GM18498 (cell line): ENCODE data around the gene KRT14.
"Not testable (repeated sequence)": the region's sequence is repeated elsewhere in the genome, so short reads cannot be mapped to it uniquely, and the experiment has no call there.

Source experiments
- ATAC-seq: cut with Tn5 transposase; IDR thresholded peaks from one replicate; pipeline ENCODE4 v1.9.1; 2021; ENCODE audit warnings: mild to moderate bottlenecking, moderate library complexity; ENCODE audit not compliant: unreplicated experiment

Gene KRT14

GRCh38 chr17:41610061-41610517 is 23.4 kb upstream of the KRT14 start:
- not testable (repeated sequence) for ATAC-seq

GRCh38 chr17:41606930-41607329 is 20.2 kb upstream of the KRT14 start:
- ATAC-seq, result not testable (repeated sequence)

- no peak for ATAC-seq
Observed at GRCh38 chr17:41602524-41602923, 15.8 kb upstream of the KRT14 start.

GRCh38 chr17:41600318-41600717 is 13.6 kb upstream of the KRT14 start:
- no peak for ATAC-seq

- no peak for ATAC-seq
Observed at GRCh38 chr17:41599680-41600079, 13.0 kb upstream of the KRT14 start.

GRCh38 chr17:41595585-41595984 is 8.9 kb upstream of the KRT14 start:
- ATAC-seq, result no peak

- ATAC-seq, result no peak
Observed at GRCh38 chr17:41594363-41594915, 7.7 kb upstream of the KRT14 start.

- ATAC-seq, result no peak
Observed at GRCh38 chr17:41593306-41593981, 6.7 kb upstream of the KRT14 start.

- no peak for ATAC-seq
Observed at GRCh38 chr17:41592601-41593305, 6.1 kb upstream of the KRT14 start.

GRCh38 chr17:41589301-41589700 is 2.6 kb upstream of the KRT14 start:
- ATAC-seq, result no peak

- ATAC-seq, result no peak
Observed at GRCh38 chr17:41588126-41588810, 1.6 kb upstream of the KRT14 start.

GRCh38 chr17:41585301-41586056 is 1.2 kb downstream of the KRT14 start:
- no peak for ATAC-seq

GRCh38 chr17:41584331-41584927 is 2.3 kb downstream of the KRT14 start:
- not testable (repeated sequence) for ATAC-seq

GRCh38 chr17:41583137-41584127 is 3.3 kb downstream of the KRT14 start:
- no peak for ATAC-seq

GRCh38 chr17:41582061-41582968 is 4.4 kb downstream of the KRT14 start:
- not testable (repeated sequence) for ATAC-seq

GRCh38 chr17:41581366-41582060 is 5.2 kb downstream of the KRT14 start:
- no peak for ATAC-seq

GRCh38 chr17:41580687-41581365 is 5.9 kb downstream of the KRT14 start:
- no peak for ATAC-seq
